Gastrocnemius medialis (tissue), 4 donors: ENCODE results near the gene ATP1B3. TPM values are rescaled to one million over a fixed set of nuclear protein-coding genes. Genes with fewer than 3 reads are reported as not detected.

Source experiments
- ATAC-seq, 2 donors: fragments of 150-250 bp; one replicate each; pipeline ENCODE4 v1.9.1; 2016
- DNase-seq, 2 donors: peaks; one replicate each; pipeline ENCODE4 v3.0.0-alpha.2; 2019
- H3K27ac ChIP-seq, 4 donors: fragments of 200-600 bp; sonication (generic); 1 replicate in 1 of 4; 2 replicates in 3 of 4; pipeline ENCODE4 v1.5.1; 2016 to 2018; ENCODE audit warnings: mild to moderate bottlenecking in 2 of 4, moderate library complexity in 1 of 4
- H3K27me3 ChIP-seq, 3 donors: fragments of 200-600 bp; sonication (generic) in 2 of 3; 1 replicate in 1 of 3; 2 replicates in 2 of 3; pipeline versions ENCODE4 v1.5.1 to v1.6.0; 2016 to 2019; ENCODE audit warnings: mild to moderate bottlenecking in 1 of 3, moderate library complexity in 1 of 3
- H3K36me3 ChIP-seq, 2 donors: fragments of 200-600 bp; sonication (generic) in 1 of 2; one replicate each; pipeline ENCODE4 v1.5.1; 2017 to 2018
- H3K4me1 ChIP-seq, 2 donors: fragments of 200-600 bp; sonication (generic) in 1 of 2; one replicate each; pipeline ENCODE4 v1.5.1; 2016 to 2017; ENCODE audit warnings: mild to moderate bottlenecking in 2 of 2
- H3K4me3 ChIP-seq, 4 donors: fragments of 200-600 bp; sonication (generic) in 3 of 4; 1 replicate in 1 of 4; 2 replicates in 3 of 4; pipeline ENCODE4 v1.5.1; 2016 to 2019; ENCODE audit warnings: mild to moderate bottlenecking in 2 of 4
- H3K9me3 ChIP-seq, 3 donors: fragments of 200-600 bp; sonication (generic) in 2 of 3; 1 replicate in 1 of 3; 2 replicates in 2 of 3; pipeline ENCODE4 v1.5.1; 2016 to 2019
- POLR2A ChIP-seq, 2 donors: fragments of 450-650 bp; IDR thresholded peaks; one replicate each; pipeline ENCODE4 v1.6.1; 2017; ENCODE audit warnings: antibody characterized with exemption in 2 of 2, mild to moderate bottlenecking in 2 of 2, moderate library complexity in 2 of 2
- in situ Hi-C, 4 donors: fragments of 200-750 bp; cut with MboI; loops; one replicate each; pipeline versions ENCODE4 v1.15.0 to v1.8.0; 2017; ENCODE audit warnings: low sequenced_read_pairs in 4 of 4
- intact Hi-C: fragments of 100-400 bp; cut with DNase I; formaldehyde crosslinking; loops from one replicate; pipeline ENCODE4 v1.15.1; 2023; ENCODE audit warnings: low total_unique reads
- total RNA-seq, 4 donors: library from RNA; depleted of rRNA; stranded (reverse); fragments of >200 nt; gene quantifications; one replicate each; pipeline versions ENCODE4 v1.1.0 to v1.2.3, GENCODE V29; 2016
- TF ChIP-seq, protein P1 (sequence below), 5 experiments: fragments of 450-650 bp in 3 of 5; fragments of 200-600 bp in 2 of 5; sonication (generic) in 2 of 5; IDR thresholded peaks in 4 of 5; conservative IDR thresholded peaks in 1 of 5; 1 replicate in 4 of 5; 2 replicates in 1 of 5; pipeline ENCODE4 v1.5.1; 2016 to 2019; ENCODE audit warnings: antibody characterized with exemption in 5 of 5, mild to moderate bottlenecking in 3 of 5, moderate library complexity in 3 of 5

Gene ATP1B3
- total RNA-seq, 4 donors from 2014 or later = 16.2 to 35.9 (median 17.6) TPM

DNA sequence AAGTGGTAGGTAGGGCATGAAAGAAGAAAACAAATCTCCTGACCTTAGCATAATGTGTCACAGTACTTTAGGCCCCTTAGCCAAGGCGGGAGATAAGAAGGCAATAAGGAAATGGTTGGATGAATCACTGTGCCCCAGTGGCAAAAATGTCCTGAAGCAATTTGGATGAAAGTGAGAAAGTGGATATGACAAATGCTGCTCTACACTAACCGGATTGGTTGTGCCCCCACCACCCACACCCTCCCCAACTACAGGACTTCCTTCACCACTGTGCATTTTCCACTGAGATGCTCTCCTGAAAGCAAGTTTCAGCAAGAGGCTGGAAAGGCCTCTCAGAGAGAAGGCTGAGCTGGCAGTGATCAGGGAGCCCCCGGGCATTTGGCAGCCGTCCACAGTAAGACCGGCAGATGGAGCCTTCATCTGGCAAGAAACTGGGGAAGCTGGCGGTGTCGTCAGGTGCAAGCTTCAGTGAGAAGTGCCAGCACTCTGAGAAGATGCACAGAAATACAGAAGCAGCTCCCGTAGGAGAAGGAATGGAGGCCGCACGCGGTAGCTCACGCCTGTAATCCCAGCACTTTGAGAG is 63.8 kb downstream of the ATP1B3 start:
- ATAC-seq (no peak), DNase-seq (no peak)
- Histone ChIP-seq H3K36me3 (no peaks in the 10 kb centered on the region), H3K4me1 (no peaks in the 10 kb centered on the region), H3K27ac (no peak overlapping the region), H3K4me3 (no peak overlapping the region), H3K27me3 (no peaks in the 10 kb centered on the region), H3K9me3 (no peaks in the 10 kb centered on the region)
- intact Hi-C loops = no loop called here
- TF ChIP-seq, protein P1, sequence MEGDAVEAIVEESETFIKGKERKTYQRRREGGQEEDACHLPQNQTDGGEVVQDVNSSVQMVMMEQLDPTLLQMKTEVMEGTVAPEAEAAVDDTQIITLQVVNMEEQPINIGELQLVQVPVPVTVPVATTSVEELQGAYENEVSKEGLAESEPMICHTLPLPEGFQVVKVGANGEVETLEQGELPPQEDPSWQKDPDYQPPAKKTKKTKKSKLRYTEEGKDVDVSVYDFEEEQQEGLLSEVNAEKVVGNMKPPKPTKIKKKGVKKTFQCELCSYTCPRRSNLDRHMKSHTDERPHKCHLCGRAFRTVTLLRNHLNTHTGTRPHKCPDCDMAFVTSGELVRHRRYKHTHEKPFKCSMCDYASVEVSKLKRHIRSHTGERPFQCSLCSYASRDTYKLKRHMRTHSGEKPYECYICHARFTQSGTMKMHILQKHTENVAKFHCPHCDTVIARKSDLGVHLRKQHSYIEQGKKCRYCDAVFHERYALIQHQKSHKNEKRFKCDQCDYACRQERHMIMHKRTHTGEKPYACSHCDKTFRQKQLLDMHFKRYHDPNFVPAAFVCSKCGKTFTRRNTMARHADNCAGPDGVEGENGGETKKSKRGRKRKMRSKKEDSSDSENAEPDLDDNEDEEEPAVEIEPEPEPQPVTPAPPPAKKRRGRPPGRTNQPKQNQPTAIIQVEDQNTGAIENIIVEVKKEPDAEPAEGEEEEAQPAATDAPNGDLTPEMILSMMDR (IDR thresholded peaks at IDR 0.05 in 4 of 5, conservative IDR thresholded peaks at IDR 0.05 in 1 of 5) = no peak
- no peak for TF ChIP-seq POLR2A (IDR thresholded peaks at IDR 0.05)
- in situ Hi-C loops = no loop called here

DNA sequence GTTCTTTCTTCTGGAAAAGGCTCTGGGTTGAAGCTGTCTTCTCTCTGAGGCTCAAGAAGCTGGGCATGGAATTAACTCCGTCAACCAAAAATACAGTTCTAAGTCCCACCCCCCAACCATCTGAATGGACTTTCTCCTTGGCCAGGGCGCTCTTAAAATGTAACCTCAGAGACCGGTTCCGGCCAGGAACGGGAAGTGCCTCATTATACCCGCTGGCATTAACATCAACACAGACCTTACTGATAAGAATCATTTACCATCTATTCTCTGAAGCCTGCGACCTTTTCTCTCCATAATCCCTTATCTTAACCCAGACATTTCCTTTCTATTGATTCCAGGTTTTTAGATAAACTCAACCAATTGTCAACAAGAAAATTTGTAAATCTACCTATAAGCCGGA is 64.7 kb downstream of the ATP1B3 start:
- H3K4me3 ChIP-seq = no peak overlapping the region
- intact Hi-C loops (no loop called here), in situ Hi-C loops (no loop called here)
- no peaks in the 10 kb centered on the region for H3K4me1 ChIP-seq
- H3K36me3 ChIP-seq = no peaks in the 10 kb centered on the region
- no peaks in the 10 kb centered on the region for H3K9me3 ChIP-seq
- H3K27me3 ChIP-seq = no peaks in the 10 kb centered on the region
- H3K27ac ChIP-seq = no peak overlapping the region
- ATAC-seq (no peak), DNase-seq (no peak)
- TF ChIP-seq POLR2A (IDR thresholded peaks at IDR 0.05) = no peak
- TF ChIP-seq, protein P1 (IDR thresholded peaks at IDR 0.05 in 4 of 5, conservative IDR thresholded peaks at IDR 0.05 in 1 of 5) = no peak

DNA sequence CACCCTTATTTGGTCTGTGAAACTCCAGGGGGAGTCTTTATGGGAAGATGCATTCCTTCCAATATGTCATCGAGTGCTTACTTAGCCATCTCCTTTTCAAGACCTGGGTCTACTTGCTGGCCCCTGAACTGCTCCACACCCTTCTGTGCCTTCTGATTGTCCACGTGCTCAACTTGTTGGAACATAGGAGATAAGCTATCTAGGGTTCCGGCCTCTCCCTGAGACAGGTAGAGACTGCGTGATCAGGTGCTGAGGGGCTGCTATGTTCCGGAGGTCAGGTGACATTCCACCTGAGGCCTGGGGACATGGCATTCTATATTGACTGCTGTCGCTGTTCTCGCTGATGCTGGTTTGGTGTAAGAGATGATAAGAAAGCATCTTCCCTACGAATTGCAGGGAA is 65.6 kb downstream of the ATP1B3 start:
- DNase-seq = no peak
- Histone ChIP-seq H3K27ac (no peak overlapping the region), H3K4me1 (no peaks in the 10 kb centered on the region), H3K36me3 (no peaks in the 10 kb centered on the region), H3K4me3 (no peak overlapping the region), H3K9me3 (no peaks in the 10 kb centered on the region), H3K27me3 (no peaks in the 10 kb centered on the region)
- in situ Hi-C loops = no loop called here
- ATAC-seq = no peak
- intact Hi-C loops = no loop called here
- TF ChIP-seq, protein P1 (IDR thresholded peaks at IDR 0.05 in 4 of 5, conservative IDR thresholded peaks at IDR 0.05 in 1 of 5) = no peak
- TF ChIP-seq POLR2A (IDR thresholded peaks at IDR 0.05) = no peak

DNA sequence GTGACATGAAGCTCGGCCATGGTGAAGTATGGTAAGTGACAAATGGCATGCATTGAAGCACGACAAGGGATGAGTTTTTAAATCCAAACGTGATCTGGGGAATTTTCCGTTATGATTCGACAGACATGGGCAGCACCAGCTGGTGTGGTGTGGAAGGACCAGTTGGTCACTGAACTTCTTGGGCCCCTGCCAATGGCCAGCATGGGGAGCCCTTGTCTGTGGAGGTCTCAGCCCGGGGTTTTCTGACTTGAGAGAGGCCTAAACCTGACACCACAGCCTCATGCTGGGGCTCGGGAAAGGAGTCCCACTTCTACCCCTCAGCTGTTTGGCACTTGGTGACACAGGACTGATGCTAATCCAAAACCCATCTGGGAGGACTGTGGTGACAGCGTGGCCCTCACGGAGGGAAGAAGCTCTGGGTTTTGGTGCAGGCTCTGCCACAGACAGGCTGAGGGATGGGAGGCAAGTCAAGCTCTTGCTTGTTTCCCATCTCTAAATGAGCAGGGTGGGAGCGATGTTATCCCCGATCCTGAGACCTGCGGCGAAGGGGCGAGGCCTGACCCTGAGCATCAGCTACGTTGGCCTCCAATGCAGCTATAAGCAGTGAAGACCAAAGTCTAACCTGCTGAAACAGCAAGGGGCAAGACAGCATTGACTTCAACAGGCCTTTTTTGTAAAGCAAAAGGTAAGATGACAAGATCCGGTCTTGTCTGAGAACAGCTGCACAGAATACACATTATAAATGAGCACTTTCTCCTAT is 69.5 kb downstream of the ATP1B3 start:
- Histone ChIP-seq H3K27me3 (no peaks in the 10 kb centered on the region), H3K4me3 (no peak overlapping the region), H3K36me3 (no peaks in the 10 kb centered on the region), H3K9me3 (no peaks in the 10 kb centered on the region), H3K27ac (no peak overlapping the region), H3K4me1 (no peaks in the 10 kb centered on the region)
- intact Hi-C loops (no loop called here), in situ Hi-C loops (no loop called here)
- no peak for TF ChIP-seq POLR2A (IDR thresholded peaks at IDR 0.05)
- TF ChIP-seq, protein P1 (IDR thresholded peaks at IDR 0.05 in 4 of 5, conservative IDR thresholded peaks at IDR 0.05 in 1 of 5) = no peak
- DNase-seq = no peak
- ATAC-seq = no peak
